WTC11 (cell line): ENCODE data around the gene ATP11A.

Source experiments
- CTCF ChIP-seq: fragments of 200-600 bp; IDR thresholded peaks from 2 replicates; pipeline ENCODE4 v1.8.0; 2022; ENCODE audit warnings: antibody characterized with exemption
- ETV6 ChIP-seq: sonication (generic); formaldehyde crosslinking; IDR thresholded peaks from 2 replicates; pipeline ENCODE4 v1.8.1; 2022; ENCODE audit warnings: mild to moderate bottlenecking, missing genetic modification reagents
- MAX ChIP-seq: sonication (generic); formaldehyde crosslinking; IDR thresholded peaks from 2 replicates; pipeline ENCODE4 v1.8.0; 2022; ENCODE audit warnings: mild to moderate bottlenecking, missing genetic modification reagents
- SP1 ChIP-seq: sonication (generic); formaldehyde crosslinking; conservative IDR thresholded peaks from 2 replicates; pipeline ENCODE4 v1.8.1; 2022; ENCODE audit warnings: missing genetic modification reagents

- TF ChIP-seq MAX (CRISPR knock-in tag) (no peak), SP1 (CRISPR knock-in tag) (no peak), ETV6 (CRISPR knock-in tag) (no peak), CTCF (no peak)
These were observed 38.7 kb downstream of the ATP11A start for GRCh38 chr13:112728375-112729126.
